HT1080 (cell line): ENCODE data around the gene SOBP. TPM values are rescaled to one million over a fixed set of nuclear protein-coding genes. Genes with fewer than 3 reads are reported as not detected.

ENCODE experiments used
- total RNA-seq: library from RNA; depleted of rRNA; stranded (reverse); fragments of >200 nt; shearing (Covaris generic); gene quantifications from 2 replicates; pipeline ENCODE4 v1.2.3, GENCODE V29; 2014; rRNA removed

The SOBP gene
- total RNA-seq, 1 experiment from 2014 or later, result 1.9 TPM

Other genes starting within 250 kb of the SOBP start
- 6.9 and 10.7 TPM in 2 replicates for gene PDSS2, start 30.6 kb upstream of the SOBP start, total RNA-seq